Immature natural killer cell (primary cell): ENCODE measurements around the gene METRNL. TPM values are rescaled to one million over a fixed set of nuclear protein-coding genes. Genes with fewer than 3 reads are reported as not detected.
A peak's percentile ranks its signal among the peaks of the same experiment; 100 is the strongest.

Experiments used
- DNase-seq, 3 donors: peaks; one replicate each; pipeline ENCODE4 v3.0.0; 2022; ENCODE audit warnings: mixed read lengths in 1 of 3
- H3K27ac Mint-ChIP-seq, 6 donors: one replicate each; pipeline ENCODE4 v1.8.0; 2020; ENCODE audit warnings: mixed read lengths in 6 of 6, mild to moderate bottlenecking in 5 of 6, inconsistent platforms in 4 of 6, moderate library complexity in 3 of 6
- H3K27me3 Mint-ChIP-seq, 3 donors: one replicate each; pipeline ENCODE4 v1.8.0; 2020 to 2021; ENCODE audit warnings: low read depth in 3 of 3, mild to moderate bottlenecking in 3 of 3, mixed read lengths in 3 of 3, moderate library complexity in 3 of 3, inconsistent platforms in 1 of 3
- H3K36me3 Mint-ChIP-seq, 3 donors: one replicate each; pipeline ENCODE4 v1.8.0; 2020; ENCODE audit warnings: mixed read lengths in 3 of 3, inconsistent platforms in 2 of 3, mild to moderate bottlenecking in 2 of 3
- H3K4me1 Mint-ChIP-seq, 2 donors: one replicate each; pipeline ENCODE4 v1.8.0; 2020; ENCODE audit warnings: inconsistent platforms in 2 of 2, mild to moderate bottlenecking in 2 of 2, mixed read lengths in 2 of 2, moderate library complexity in 1 of 2
- H3K4me3 Mint-ChIP-seq, 5 donors: one replicate each; pipeline ENCODE4 v1.8.0; 2020; ENCODE audit warnings: mild to moderate bottlenecking in 5 of 5, mixed read lengths in 5 of 5, inconsistent platforms in 3 of 5, moderate library complexity in 3 of 5
- H3K9me3 Mint-ChIP-seq, 6 donors: one replicate each; pipeline ENCODE4 v1.8.0; 2020; ENCODE audit warnings: mild to moderate bottlenecking in 6 of 6, mixed read lengths in 6 of 6, inconsistent platforms in 4 of 6, moderate library complexity in 3 of 6
- polyA plus RNA-seq, 3 donors: library from polyadenylated mRNA; unstranded; fragments of 300-500 nt; fragmentation: Illumina TruSeq; gene quantifications; one replicate each; pipeline ENCODE4 v1.2.3, GENCODE V29; 2021

Gene METRNL
- polyA plus RNA-seq, 3 donors from 2014 or later: 13.6 to 72.3 (median 49.2) TPM

- peak in 1 of 3 donors; percentile 27 for DNase-seq
- H3K4me1 Mint-ChIP-seq: peaks cover 18 to 22% of the 10 kb centered on the region in 2 donors
- peaks cover 0 to 1% (median 0%) of the 10 kb centered on the region in 6 donors for H3K9me3 Mint-ChIP-seq
- peak overlapping the region in 3 of 6 donors; percentile 45 to 65 (median 56) for H3K27ac Mint-ChIP-seq
- no peaks in the 10 kb centered on the region for H3K36me3 Mint-ChIP-seq
- no peak overlapping the region for H3K4me3 Mint-ChIP-seq
- peaks cover 41 to 100% (median 47%) of the 10 kb centered on the region in 3 donors for H3K27me3 Mint-ChIP-seq
Measured at GRCh38 chr17:83106056-83106588, 26.7 kb downstream of the METRNL start.

- peaks cover 0 to 1% (median 0%) of the 10 kb centered on the region in 6 donors for H3K9me3 Mint-ChIP-seq
- H3K27me3 Mint-ChIP-seq: peaks cover 32 to 97% (median 47%) of the 10 kb centered on the region in 3 donors
- H3K36me3 Mint-ChIP-seq: no peaks in the 10 kb centered on the region
- peak in 1 of 3 donors; percentile 33 for DNase-seq
- H3K4me1 Mint-ChIP-seq: peaks cover 16 to 22% of the 10 kb centered on the region in 2 donors
- H3K27ac Mint-ChIP-seq: peak overlapping the region in 4 of 6 donors; percentile 43 to 84 (median 54)
- H3K4me3 Mint-ChIP-seq: no peak overlapping the region
Measured at GRCh38 chr17:83106913-83107655, 27.7 kb downstream of the METRNL start.

DNA sequence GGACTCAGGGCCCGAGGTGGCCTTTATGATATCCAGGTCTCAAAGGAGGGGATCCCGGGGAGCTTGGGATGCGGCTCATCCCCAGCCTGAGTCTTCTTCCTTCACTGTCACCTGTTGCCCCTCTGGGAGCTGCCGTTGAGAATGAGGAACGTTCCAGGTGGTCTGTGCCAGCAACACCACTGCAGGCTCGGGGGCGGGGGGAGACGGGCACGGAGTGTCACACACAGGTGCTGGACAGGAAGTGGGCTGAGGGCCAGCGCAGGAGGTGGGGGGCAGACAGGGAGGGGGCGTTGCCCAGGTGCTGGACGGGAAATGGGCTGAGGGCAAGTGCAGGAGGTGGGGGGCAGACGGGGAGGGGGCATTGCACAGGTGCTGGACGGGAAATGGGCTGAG lies 28.2 kb downstream of the METRNL start:
- Mint-ChIP-seq H3K4me1 (peaks cover 16 to 22% of the 10 kb centered on the region in 2 donors), H3K36me3 (no peaks in the 10 kb centered on the region), H3K27ac (peak overlapping the region in 1 of 6 donors; percentile 32), H3K4me3 (no peak overlapping the region), H3K9me3 (peaks cover 0 to 1% (median 0%) of the 10 kb centered on the region in 6 donors), H3K27me3 (peaks cover 28 to 97% (median 43%) of the 10 kb centered on the region in 3 donors)
- DNase-seq: no peak

DNA sequence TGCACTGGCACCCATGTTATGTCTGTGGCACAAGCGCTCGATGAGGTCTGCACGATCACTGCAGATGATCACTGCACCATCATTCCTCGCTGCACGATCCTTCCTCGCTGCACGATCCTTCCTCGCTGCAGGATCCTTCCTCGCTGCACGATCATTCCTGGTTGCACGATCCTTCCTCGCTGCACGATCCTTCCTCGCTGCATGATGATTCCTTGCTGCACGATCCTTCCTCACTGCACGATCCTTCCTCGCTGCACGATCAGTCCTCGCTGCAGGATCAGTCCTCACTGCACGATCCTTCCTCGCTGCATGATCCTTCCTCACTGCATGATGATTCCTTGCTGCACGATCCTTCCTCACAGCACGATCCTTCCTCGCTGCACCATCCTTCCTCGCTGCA lies 29.3 kb downstream of the METRNL start:
- no peaks in the 10 kb centered on the region for H3K36me3 Mint-ChIP-seq
- peaks cover 27 to 93% (median 37%) of the 10 kb centered on the region in 3 donors for H3K27me3 Mint-ChIP-seq
- peaks cover 0 to 1% (median 0%) of the 10 kb centered on the region in 6 donors for H3K9me3 Mint-ChIP-seq
- DNase-seq: no peak
- H3K4me3 Mint-ChIP-seq: peak overlapping the region in 1 of 5 donors; percentile 36
- H3K4me1 Mint-ChIP-seq: peaks cover 16 to 22% of the 10 kb centered on the region in 2 donors
- peak overlapping the region in 3 of 6 donors; percentile 6 to 60 (median 37) for H3K27ac Mint-ChIP-seq

- H3K4me3 Mint-ChIP-seq: no peak overlapping the region
- DNase-seq: no peak
- peaks cover 16 to 22% of the 10 kb centered on the region in 2 donors for H3K4me1 Mint-ChIP-seq
- no peak overlapping the region for H3K27ac Mint-ChIP-seq
- H3K27me3 Mint-ChIP-seq: peaks cover 23 to 88% (median 35%) of the 10 kb centered on the region in 3 donors
- no peaks in the 10 kb centered on the region for H3K36me3 Mint-ChIP-seq
- H3K9me3 Mint-ChIP-seq: no peaks in the 10 kb centered on the region
Measured at GRCh38 chr17:83109386-83109785, 30.0 kb downstream of the METRNL start.

- H3K27ac Mint-ChIP-seq: peak overlapping the region in 1 of 6 donors; percentile 26
- no peaks in the 10 kb centered on the region for H3K36me3 Mint-ChIP-seq
- H3K9me3 Mint-ChIP-seq: no peaks in the 10 kb centered on the region
- no peak overlapping the region for H3K4me3 Mint-ChIP-seq
- DNase-seq: no peak
- peaks cover 17 to 85% (median 31%) of the 10 kb centered on the region in 3 donors for H3K27me3 Mint-ChIP-seq
- peaks cover 16 to 22% of the 10 kb centered on the region in 2 donors for H3K4me1 Mint-ChIP-seq
Measured at GRCh38 chr17:83109793-83110645, 30.6 kb downstream of the METRNL start.

DNA sequence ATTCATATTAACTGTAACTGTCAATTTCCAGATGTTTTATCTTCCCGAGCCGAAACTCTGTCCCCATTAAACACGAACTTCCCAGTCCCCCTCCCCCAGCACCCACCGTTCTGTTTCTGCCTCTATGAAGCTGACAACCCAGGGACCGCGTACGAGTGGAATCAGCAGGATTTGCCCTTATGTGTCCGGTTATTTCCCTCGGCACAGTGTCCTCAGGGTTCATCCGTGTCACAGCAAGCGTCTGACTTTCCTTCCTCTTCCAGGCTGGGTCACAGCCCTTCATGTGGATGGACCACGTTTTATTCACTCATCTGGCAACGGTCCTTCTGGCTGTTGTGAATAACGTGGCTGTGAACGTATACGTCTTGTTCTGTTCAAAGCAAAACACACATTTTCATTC lies 31.3 kb downstream of the METRNL start:
- Mint-ChIP-seq H3K9me3 (no peaks in the 10 kb centered on the region), H3K36me3 (no peaks in the 10 kb centered on the region), H3K4me1 (peaks cover 16 to 22% of the 10 kb centered on the region in 2 donors), H3K27ac (peak overlapping the region in 1 of 6 donors; percentile 35), H3K27me3 (peaks cover 13 to 85% (median 25%) of the 10 kb centered on the region in 3 donors), H3K4me3 (no peak overlapping the region)
- DNase-seq: no peak

DNA sequence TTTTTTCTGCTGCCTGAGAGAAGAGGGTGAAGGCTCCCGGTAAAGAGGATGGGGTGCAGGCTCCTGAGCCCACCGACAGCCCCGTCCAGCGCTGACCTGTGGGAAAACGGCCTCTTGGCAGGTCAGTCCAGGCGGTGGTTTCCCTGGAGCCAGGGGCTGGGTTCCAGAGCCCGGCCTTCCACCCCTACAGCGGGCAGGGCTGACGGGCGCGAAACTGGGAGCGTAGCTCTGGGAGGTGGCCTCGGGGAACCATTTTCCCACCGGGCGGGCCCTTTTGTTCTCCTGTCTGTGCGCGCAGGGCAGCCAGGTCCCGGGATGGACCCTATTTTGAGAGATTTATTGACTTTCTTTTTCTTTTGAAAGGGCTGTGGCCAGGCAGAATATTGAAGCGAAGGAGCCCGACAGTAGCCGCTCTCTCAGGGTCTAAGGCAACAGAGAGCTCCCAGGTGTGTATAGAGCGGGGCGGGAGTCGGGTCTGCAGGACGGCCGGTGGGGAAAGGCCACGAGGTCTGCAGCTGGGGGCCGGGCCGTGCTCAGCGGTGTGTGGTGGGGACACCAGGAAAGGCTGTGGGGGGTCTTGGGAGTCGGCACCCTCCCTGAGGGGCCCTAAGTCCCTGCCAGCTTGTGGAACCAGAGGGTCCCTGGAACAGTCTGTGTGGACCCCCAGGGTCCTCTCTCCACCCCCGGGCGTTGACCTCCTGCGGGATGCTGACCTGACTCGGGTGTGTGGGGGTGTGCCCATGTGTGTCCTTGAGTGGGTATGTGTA lies 32.3 kb downstream of the METRNL start:
- H3K4me1 Mint-ChIP-seq: peaks cover 14 to 18% of the 10 kb centered on the region in 2 donors
- peaks cover 5 to 85% (median 15%) of the 10 kb centered on the region in 3 donors for H3K27me3 Mint-ChIP-seq
- DNase-seq: no peak
- H3K36me3 Mint-ChIP-seq: no peaks in the 10 kb centered on the region
- H3K4me3 Mint-ChIP-seq: no peak overlapping the region
- H3K9me3 Mint-ChIP-seq: no peaks in the 10 kb centered on the region
- H3K27ac Mint-ChIP-seq: peak overlapping the region in 2 of 6 donors; percentile 16 to 24

DNA sequence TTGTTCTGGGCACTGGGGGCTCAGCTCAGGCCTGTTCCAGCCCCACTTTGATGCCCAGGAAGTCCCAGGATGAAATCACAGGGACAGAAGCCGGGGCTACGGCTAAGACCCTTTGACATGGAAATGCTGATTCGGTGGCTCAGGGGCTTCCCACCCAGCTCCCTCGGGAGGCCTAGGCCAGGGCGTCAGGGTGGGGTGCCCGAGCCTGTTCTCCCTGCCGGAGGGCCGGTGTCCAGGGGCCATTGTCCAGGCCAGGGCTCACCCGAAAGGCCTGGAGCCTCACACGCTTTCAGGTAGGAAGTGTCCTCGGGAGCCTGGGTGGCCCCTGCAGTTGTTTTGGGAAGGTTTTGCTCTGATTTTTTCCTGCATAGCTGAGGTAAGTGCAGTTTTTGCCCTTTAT lies 34.0 kb downstream of the METRNL start:
- H3K36me3 Mint-ChIP-seq: no peaks in the 10 kb centered on the region
- peaks cover 9 to 14% of the 10 kb centered on the region in 2 donors for H3K4me1 Mint-ChIP-seq
- no peak for DNase-seq
- peaks cover 2 to 81% (median 11%) of the 10 kb centered on the region in 3 donors for H3K27me3 Mint-ChIP-seq
- no peak overlapping the region for H3K27ac Mint-ChIP-seq
- H3K4me3 Mint-ChIP-seq: no peak overlapping the region
- H3K9me3 Mint-ChIP-seq: no peaks in the 10 kb centered on the region

GRCh38 chr17:83113792-83114191 lies 34.4 kb downstream of the METRNL start:
- Mint-ChIP-seq H3K9me3 (no peaks in the 10 kb centered on the region), H3K27ac (no peak overlapping the region), H3K36me3 (no peaks in the 10 kb centered on the region), H3K27me3 (peaks cover 2 to 81% (median 13%) of the 10 kb centered on the region in 3 donors), H3K4me3 (no peak overlapping the region), H3K4me1 (peaks cover 9 to 14% of the 10 kb centered on the region in 2 donors)
- DNase-seq: no peak

DNA sequence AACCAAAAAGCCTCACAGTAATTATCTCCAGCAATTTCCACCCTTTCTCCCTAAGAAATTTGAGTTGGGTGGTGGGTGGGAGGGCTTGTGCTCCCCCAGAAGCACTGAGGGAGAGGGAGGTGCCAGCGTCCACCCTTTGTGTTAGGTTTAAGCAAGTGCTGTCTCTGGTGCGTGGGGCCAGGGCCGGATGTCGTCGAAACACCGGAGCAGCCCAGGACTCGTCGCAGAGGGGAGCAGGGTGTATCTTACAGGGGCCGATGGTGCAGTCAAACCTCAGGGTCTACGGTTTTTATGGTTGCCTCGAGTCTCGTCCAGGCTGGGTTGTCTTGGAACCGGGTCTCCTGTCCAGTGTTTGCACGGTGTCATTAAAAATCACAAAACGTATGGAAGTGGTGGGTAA lies 35.3 kb downstream of the METRNL start:
- peaks cover 9 to 80% (median 12%) of the 10 kb centered on the region in 3 donors for H3K27me3 Mint-ChIP-seq
- DNase-seq: no peak
- H3K27ac Mint-ChIP-seq: no peak overlapping the region
- H3K36me3 Mint-ChIP-seq: no peaks in the 10 kb centered on the region
- H3K9me3 Mint-ChIP-seq: no peaks in the 10 kb centered on the region
- H3K4me3 Mint-ChIP-seq: no peak overlapping the region
- H3K4me1 Mint-ChIP-seq: peaks cover 14 to 18% of the 10 kb centered on the region in 2 donors

DNA sequence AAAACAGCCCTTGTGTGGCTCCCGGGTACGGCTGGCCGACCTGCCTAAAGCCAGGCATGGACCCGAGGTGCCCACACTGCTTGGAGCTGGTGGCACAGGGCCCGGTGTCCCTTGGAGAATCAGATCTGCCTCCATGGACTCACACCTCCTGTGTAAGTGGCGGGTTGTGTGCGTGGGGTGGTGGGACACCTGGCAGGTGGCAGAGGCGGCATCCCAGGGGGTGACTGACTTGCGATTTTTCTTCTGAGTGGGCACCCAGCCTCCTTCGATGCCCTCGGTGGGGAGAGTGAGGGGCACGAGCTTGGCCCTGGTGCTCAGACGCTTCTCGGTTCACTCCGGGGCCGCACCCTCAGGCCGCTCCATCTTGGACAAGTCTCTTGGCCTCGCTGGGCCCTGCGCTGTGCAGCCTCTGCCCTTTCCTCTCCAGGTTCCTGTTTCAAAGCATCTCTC lies 35.8 kb downstream of the METRNL start:
- Mint-ChIP-seq H3K36me3 (no peaks in the 10 kb centered on the region), H3K9me3 (no peaks in the 10 kb centered on the region), H3K4me1 (peaks cover 20% of the 10 kb centered on the region in 2 donors), H3K27me3 (peaks cover 11 to 77% (median 11%) of the 10 kb centered on the region in 3 donors), H3K4me3 (no peak overlapping the region), H3K27ac (no peak overlapping the region)
- no peak for DNase-seq

DNA sequence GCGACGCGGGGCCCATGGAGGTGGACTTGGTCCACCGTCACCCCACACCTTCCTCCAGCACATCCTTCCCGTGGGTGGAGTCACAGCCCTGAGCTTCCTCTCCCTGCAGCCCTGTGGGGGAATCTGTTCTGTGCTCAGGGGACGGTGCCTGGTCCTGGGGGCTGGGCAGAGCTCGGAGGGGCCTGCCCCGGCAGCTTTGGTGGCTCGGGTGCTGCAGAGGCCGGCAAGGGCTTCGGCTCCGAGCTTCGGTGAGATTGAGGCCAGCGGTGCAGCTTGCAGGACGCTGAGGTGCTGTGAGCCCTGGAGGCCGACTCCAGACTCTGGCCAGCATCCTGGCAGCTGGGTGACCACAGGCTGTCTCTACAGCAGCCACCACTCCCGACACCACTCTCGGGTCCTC lies 36.4 kb downstream of the METRNL start:
- H3K27me3 Mint-ChIP-seq: peaks cover 9 to 75% (median 14%) of the 10 kb centered on the region in 3 donors
- no peaks in the 10 kb centered on the region for H3K9me3 Mint-ChIP-seq
- no peaks in the 10 kb centered on the region for H3K36me3 Mint-ChIP-seq
- H3K27ac Mint-ChIP-seq: peak overlapping the region in 1 of 6 donors; percentile 50
- peaks cover 25% of the 10 kb centered on the region in 2 donors for H3K4me1 Mint-ChIP-seq
- no peak overlapping the region for H3K4me3 Mint-ChIP-seq
- no peak for DNase-seq
